Heart left ventricle (tissue), 13 donors: ENCODE data around the gene C20orf204.

Experiments used
- CTCF ChIP-seq, 12 donors: fragments of 200-600 bp; sonication (generic) in 4 of 12; IDR thresholded peaks; one replicate each; pipeline versions ENCODE4 v1.5.0 to v1.8.0; 2018 to 2022; ENCODE audit warnings: antibody characterized with exemption in 12 of 12, mild to moderate bottlenecking in 5 of 12
- POLR2A ChIP-seq, 2 donors: fragments of 450-650 bp; IDR thresholded peaks; one replicate each; pipeline ENCODE4 v1.6.1; 2017; ENCODE audit warnings: antibody characterized with exemption in 2 of 2, mild to moderate bottlenecking in 2 of 2, moderate library complexity in 2 of 2
- donor health status: ischemic (EF 13 %, LVEDD 7.1; RV severe dilation, severe dysfunction).
- donor health status: DM: no; HTN: yes; CAD: no.
- donor health status: DM: no; HTN: no; CAD: no.
- donor health status: ischemic (EF 25% LVEDD 6.9; RV normal size, moderate dysfunction).
- donor health status: ischemic (EF 25% LVEDD 5.7; RV mildly dilated, moderate dysfunction).
- donor health status: ischemic (EF 35%, LVEDD 5.7; RV mildly dilated, moderate dysfunction).
- donor health status: nonischemic (EF 11% LVEDD 7.7; RV severe dilation, severe dysfunction).
- donor health status: DM: yes; HTN: yes; CAD: no.
- donor health status: PGD.
- donor health status: ischemic (EF 29% LVEDD 5.4; RV normal size, mild dysfunction).
- donor health status: nonischemic (EF 23%, LVEDD 6.1; RV moderate dilation, normal function).

GRCh38 chr20:64006490-64006889, 29.5 kb upstream of the C20orf204 start:
- TF ChIP-seq CTCF (IDR thresholded peaks at IDR 0.05) (no peak), POLR2A (IDR thresholded peaks at IDR 0.05) (no peak)
